K562 (cell line): ENCODE measurements around the gene FCHO1. TPM values are rescaled to one million over a fixed set of nuclear protein-coding genes. Genes with fewer than 3 reads are reported as not detected.

Experiments used
- CBX3 ChIP-seq, 2 experiments: IDR thresholded peaks; 1 replicate in 1 of 2; 2 replicates in 1 of 2; pipeline ENCODE4 v1.6.1; 2012; ENCODE audit warnings: inconsistent platforms in 2 of 2, low read length in 2 of 2, borderline replicate concordance in 1 of 2, control low read depth in 1 of 2
- CTBP1 ChIP-seq: fragments of 450-650 bp; IDR thresholded peaks from 2 replicates; pipeline ENCODE4 v1.6.1; 2016; ENCODE audit warnings: borderline replicate concordance
- DDX20 ChIP-seq: fragments of 450-650 bp; IDR thresholded peaks from 2 replicates; pipeline ENCODE4 v1.6.1; 2016; ENCODE audit warnings: missing genetic modification characterization, low read depth, mild to moderate bottlenecking, missing compliant biosample characterization, moderate library complexity
- ESRRB ChIP-seq: fragments of 250-450 bp; sonication (Bioruptor Pico); IDR thresholded peaks from 2 replicates; pipeline ENCODE4 v1.5.0; 2020; ENCODE audit warnings: mild to moderate bottlenecking, moderate library complexity, borderline replicate concordance
- ETV5 ChIP-seq: sonication (generic); formaldehyde crosslinking; IDR thresholded peaks from 2 replicates; pipeline ENCODE4 v1.4.0; 2020; ENCODE audit warnings: low read depth, mild to moderate bottlenecking, missing genetic modification reagents
- FIP1L1 ChIP-seq: fragments of 200-400 bp; formaldehyde crosslinking; IDR thresholded peaks from 2 replicates; pipeline ENCODE4 v1.6.1; 2018; ENCODE audit warnings: mild to moderate bottlenecking, low read depth, low read length; ENCODE audit not compliant: poor library complexity, severe bottlenecking
- FOXA1 ChIP-seq: fragments of 450-650 bp; IDR thresholded peaks from 2 replicates; pipeline ENCODE4 v1.6.1; 2016; ENCODE audit warnings: mild to moderate bottlenecking, borderline replicate concordance
- FOXK2 ChIP-seq, 2 experiments: fragments of 450-650 bp; IDR thresholded peaks in 1 of 2; conservative IDR thresholded peaks in 1 of 2; 2 replicates each; pipeline ENCODE4 v1.6.1; 2016; ENCODE audit warnings: low read depth in 2 of 2, mild to moderate bottlenecking in 1 of 2
- GABPB1 ChIP-seq: sonication (generic); formaldehyde crosslinking; IDR thresholded peaks from 2 replicates; pipeline ENCODE4 v1.8.0; 2022; ENCODE audit warnings: mild to moderate bottlenecking, missing genetic modification reagents
- HDAC1 ChIP-seq, 2 experiments: fragments of 450-650 bp; IDR thresholded peaks; 2 replicates each; pipeline ENCODE4 v1.6.1; 2016 to 2017; ENCODE audit warnings: inconsistent platforms in 1 of 2, mild to moderate bottlenecking in 1 of 2, moderate library complexity in 1 of 2
- LEF1 ChIP-seq: fragments of 450-650 bp; IDR thresholded peaks from 2 replicates; pipeline ENCODE4 v1.6.1; 2016; ENCODE audit warnings: mild to moderate bottlenecking
- MAFF ChIP-seq: IDR thresholded peaks from 2 replicates; pipeline ENCODE4 v1.6.1; 2012; ENCODE audit warnings: low read length, improper control_type of control experiment
- MCM7 ChIP-seq, 2 experiments: fragments of 450-650 bp; IDR thresholded peaks; 2 replicates each; pipeline ENCODE4 v1.6.1; 2016 to 2018
- MTF1 ChIP-seq: fragments of 250-450 bp; sonication (Bioruptor Pico); IDR thresholded peaks from 2 replicates; pipeline ENCODE4 v1.9.0; 2021; ENCODE audit warnings: moderate library complexity, mild to moderate bottlenecking, inconsistent platforms, borderline replicate concordance
- PCBP2 ChIP-seq: fragments of 200-400 bp; formaldehyde crosslinking; IDR thresholded peaks from 2 replicates; pipeline ENCODE4 v1.6.1; 2018; ENCODE audit warnings: low read length, low read depth, mild to moderate bottlenecking, moderate library complexity; ENCODE audit not compliant: poor library complexity, severe bottlenecking
- PURB ChIP-seq: sonication (generic); formaldehyde crosslinking; IDR thresholded peaks from 2 replicates; pipeline ENCODE4 v1.9.0; 2021; ENCODE audit warnings: low read depth, mild to moderate bottlenecking, missing genetic modification reagents
- RAD21 ChIP-seq, 2 experiments: fragments of 250-450 bp in 1 of 2; fragments of 450-650 bp in 1 of 2; sonication (Bioruptor Pico) in 1 of 2; formaldehyde crosslinking in 1 of 2; IDR thresholded peaks in 1 of 2; conservative IDR thresholded peaks in 1 of 2; 2 replicates each; pipeline versions ENCODE4 v1.4.0 to v1.8.0; 2020 to 2022; ENCODE audit warnings: mild to moderate bottlenecking in 2 of 2, moderate library complexity in 1 of 2
- RFX5 ChIP-seq: IDR thresholded peaks from 2 replicates; pipeline ENCODE4 v1.6.1; 2011; ENCODE audit warnings: low read depth, mild to moderate bottlenecking, improper control_type of control experiment, low read length
- SAP30 ChIP-seq: fragments of 200-600 bp; sonication (generic); IDR thresholded peaks from 2 replicates; pipeline ENCODE4 v1.6.1; 2012; ENCODE audit warnings: borderline replicate concordance, low read depth, mild to moderate bottlenecking, moderate library complexity, low read length, control low read depth, inconsistent platforms; ENCODE audit not compliant: insufficient read depth, poor library complexity, severe bottlenecking
- SMARCC2 ChIP-seq: fragments of 450-650 bp; IDR thresholded peaks from 2 replicates; pipeline ENCODE4 v1.6.1; 2017; ENCODE audit warnings: antibody characterized with exemption, moderate library complexity, mild to moderate bottlenecking, low read depth
- U2AF2 ChIP-seq: fragments of 200-400 bp; formaldehyde crosslinking; optimal IDR thresholded peaks from 2 replicates; pipeline ENCODE3; 2017; ENCODE audit warnings: low read depth, mild to moderate bottlenecking, low read length
- ZBTB7A ChIP-seq: IDR thresholded peaks from 2 replicates; pipeline ENCODE4 v1.6.1; 2011; ENCODE audit warnings: low read depth, mild to moderate bottlenecking, low read length, moderate library complexity, borderline replicate concordance; ENCODE audit not compliant: control insufficient read depth
- ZC3H11A ChIP-seq: IDR thresholded peaks from 2 replicates; pipeline ENCODE4 v1.6.1; 2012; ENCODE audit warnings: low read depth, low read length, improper control_type of control experiment
- ZFP1 ChIP-seq: fragments of 450-650 bp; formaldehyde crosslinking; IDR thresholded peaks from 2 replicates; pipeline ENCODE4 v1.4.0; 2020; ENCODE audit warnings: mild to moderate bottlenecking, mixed read lengths
- ZFP91 ChIP-seq: sonication (generic); formaldehyde crosslinking; IDR thresholded peaks from 2 replicates; pipeline ENCODE4 v1.8.0; 2022; ENCODE audit warnings: mild to moderate bottlenecking, missing genetic modification reagents
- ZKSCAN3 ChIP-seq: fragments of 250-450 bp; sonication (Bioruptor Pico); IDR thresholded peaks from 2 replicates; pipeline ENCODE4 v1.4.0; 2020
- ZNF239 ChIP-seq: fragments of 250-450 bp; sonication (Bioruptor Pico); IDR thresholded peaks from 2 replicates; pipeline ENCODE4 v1.4.0; 2020; ENCODE audit warnings: mild to moderate bottlenecking
- ZNF324 ChIP-seq: fragments of 250-450 bp; sonication (Bioruptor Pico); IDR thresholded peaks from 2 replicates; pipeline ENCODE4 v1.4.0; 2020; ENCODE audit warnings: mild to moderate bottlenecking
- ZNF354B ChIP-seq: fragments of 250-450 bp; sonication (Bioruptor Pico); IDR thresholded peaks from 2 replicates; pipeline ENCODE4 v1.4.0; 2020
- polyA plus RNA-seq, 8 experiments: library from polyadenylated mRNA; depleted of rRNA in 4 of 8; stranded (reverse) in 5 of 8; unstranded in 3 of 8; fragments of >200 nt; fragmentation: Nextera tagmentation in 2 of 8; fragmentation: Illumina TruSeq in 1 of 8; extraction: Ambion mirVana in 2 of 8; extraction: Trizol in 1 of 8; gene quantifications; 2 replicates each; pipeline versions ENCODE4 v1.2.1 to v1.2.3, GENCODE V29; 2011 to 2014; ENCODE audit warnings: inconsistent platforms in 1 of 8, missing spikeins in 1 of 8
- total RNA-seq, 7 experiments: library from RNA; depleted of rRNA in 6 of 7; stranded (reverse); fragments of >200 nt in 6 of 7; fragmentation: Illumina TruSeq in 2 of 7; extraction: Trizol in 2 of 7; gene quantifications; 2 replicates each; pipeline versions ENCODE4 v1.2.1 to v1.2.3, GENCODE V29; 2011 to 2021; ENCODE audit warnings: low replicate concordance in 1 of 7

FCHO1 gene
- total and polyA plus RNA-seq, 9 of the 15 experiments (the other 6 are each of a cell fraction or from before 2014, with no cell fraction given) = 0.21 to 58.9 (median 18.3) TPM

- TF ChIP-seq ETV5 (CRISPR knock-in tag) (no peak), ZKSCAN3 (no peak), ZFP1 (CRISPR knock-in tag) (no peak), ESRRB (CRISPR knock-in tag) (no peak), CBX3 (IDR thresholded peaks at IDR 0.05; ENCODE audit: borderline replicate concordance in 1 of 2, low read length in 2 of 2) (peak in 1 of 2 experiments; percentile 78; a peak in 2 of 3 replicates), MAFF (no peak), ZNF239 (CRISPR knock-in tag) (no peak), FOXK2 (conservative IDR thresholded peaks at IDR 0.05 in 1 of 2, IDR thresholded peaks at IDR 0.05 in 1 of 2; ENCODE audit: low read depth in 2 of 2) (no peak), PCBP2 (no peak), SMARCC2 (no peak), ZFP91 (peak; percentile 100), CTBP1 (0 out of 2 replicates have a peak, but pooled peaks have one; percentile 9), LEF1 (no peak), RAD21 (CRISPR knock-in tag; conservative IDR thresholded peaks at IDR 0.05 in 1 of 2, IDR thresholded peaks at IDR 0.05 in 1 of 2) (no peak), DDX20 (tag) (no peak), PURB (CRISPR knock-in tag) (no peak), ZNF354B (CRISPR knock-in tag) (no peak), FOXA1 (no peak), SAP30 (no peak), HDAC1 (IDR thresholded peaks at IDR 0.05) (peak; percentile 65 to 90), MCM7 (IDR thresholded peaks at IDR 0.05) (no peak), ZBTB7A (peak; percentile 92), GABPB1 (CRISPR knock-in tag) (no peak), MTF1 (CRISPR knock-in tag) (no peak), U2AF2 (no peak), ZNF324 (CRISPR knock-in tag) (no peak), ZC3H11A (no peak), RFX5 (no peak), FIP1L1 (no peak)
Measured at GRCh38 chr19:17747205-17748098, 3.8 kb upstream of the FCHO1 start (continued).
